SK-N-MC (cell line): ENCODE measurements around the gene ZBTB7A.

ENCODE experiments used
- DNase-seq: peaks from one replicate; pipeline ENCODE4 v3.0.0-alpha.2; 2011; ENCODE audit warnings: low read depth, low spot score
- H3K27ac ChIP-seq: fragments of 200-600 bp; sonication (generic); 2 replicates; pipeline ENCODE4 v1.5.1; 2016; ENCODE audit warnings: mixed run types
- H3K36me3 ChIP-seq: fragments of 200-600 bp; sonication (generic); 2 replicates; pipeline ENCODE4 v1.6.1; 2017; ENCODE audit warnings: antibody characterized with exemption, low read length, mixed read lengths; ENCODE audit not compliant: insufficient read depth
- H3K4me3 ChIP-seq: fragments of 200-600 bp; sonication (generic); 2 replicates; pipeline ENCODE4 v1.5.1; 2016
- H3K9ac ChIP-seq: fragments of 200-600 bp; sonication (generic); 2 replicates; pipeline ENCODE4 v1.8.0; 2017; ENCODE audit warnings: mixed run types, mixed read lengths; ENCODE audit not compliant: insufficient read length
- H3K9me3 ChIP-seq: fragments of 200-600 bp; sonication (generic); 2 replicates; pipeline ENCODE4 v1.6.1; 2017; ENCODE audit warnings: low read depth, mild to moderate bottlenecking, antibody characterized with exemption, low read length, moderate library complexity, mixed read lengths
- EZH2 ChIP-seq: fragments of 200-600 bp; sonication (generic); IDR thresholded peaks from one replicate; pipeline ENCODE4 v1.6.1; 2017; ENCODE audit warnings: antibody characterized with exemption
- FOXP2 ChIP-seq: optimal IDR thresholded peaks from 2 replicates; pipeline ENCODE3; 2011; ENCODE audit warnings: mild to moderate bottlenecking, moderate library complexity; ENCODE audit not compliant: insufficient read depth; ENCODE audit errors: extremely low read length, control extremely low read depth
- POLR2AphosphoS5 ChIP-seq: IDR thresholded peaks from 2 replicates; pipeline ENCODE4 v1.6.1; 2012; ENCODE audit warnings: mild to moderate bottlenecking, low read depth, low read length, borderline replicate concordance

The ZBTB7A gene

DNA sequence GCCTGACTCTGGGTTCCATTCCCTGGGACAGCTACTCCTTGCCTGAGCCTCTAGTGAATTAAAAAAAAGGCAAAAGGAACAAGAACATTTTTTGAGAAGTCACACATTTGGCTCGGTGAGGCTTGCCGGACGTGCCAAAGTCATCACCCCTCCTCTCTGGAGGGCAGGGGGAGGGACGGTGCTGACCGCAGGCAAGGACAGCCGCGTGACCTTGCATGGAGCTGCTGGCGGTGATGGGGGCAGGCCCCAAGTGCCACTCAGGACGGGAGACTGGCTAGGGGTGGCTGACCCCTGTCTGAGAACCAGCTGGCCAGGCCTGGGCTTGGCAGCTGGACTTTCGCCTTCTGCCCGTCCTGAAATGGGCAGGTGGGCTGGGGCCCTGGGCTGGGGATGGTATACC, 30.8 kb upstream of the ZBTB7A start:
- peaks cover 40% of the 10 kb centered on the region; the same call in 1 of the 2 replicates for H3K36me3 ChIP-seq
- TF ChIP-seq POLR2AphosphoS5 (no peak), FOXP2 (no peak), EZH2 (no peak)
- H3K9ac ChIP-seq = no peak overlapping the region
- H3K9me3 ChIP-seq = no peaks in the 10 kb centered on the region
- no peak overlapping the region for H3K27ac ChIP-seq
- DNase-seq = no peak
- H3K4me3 ChIP-seq = no peak overlapping the region

DNA sequence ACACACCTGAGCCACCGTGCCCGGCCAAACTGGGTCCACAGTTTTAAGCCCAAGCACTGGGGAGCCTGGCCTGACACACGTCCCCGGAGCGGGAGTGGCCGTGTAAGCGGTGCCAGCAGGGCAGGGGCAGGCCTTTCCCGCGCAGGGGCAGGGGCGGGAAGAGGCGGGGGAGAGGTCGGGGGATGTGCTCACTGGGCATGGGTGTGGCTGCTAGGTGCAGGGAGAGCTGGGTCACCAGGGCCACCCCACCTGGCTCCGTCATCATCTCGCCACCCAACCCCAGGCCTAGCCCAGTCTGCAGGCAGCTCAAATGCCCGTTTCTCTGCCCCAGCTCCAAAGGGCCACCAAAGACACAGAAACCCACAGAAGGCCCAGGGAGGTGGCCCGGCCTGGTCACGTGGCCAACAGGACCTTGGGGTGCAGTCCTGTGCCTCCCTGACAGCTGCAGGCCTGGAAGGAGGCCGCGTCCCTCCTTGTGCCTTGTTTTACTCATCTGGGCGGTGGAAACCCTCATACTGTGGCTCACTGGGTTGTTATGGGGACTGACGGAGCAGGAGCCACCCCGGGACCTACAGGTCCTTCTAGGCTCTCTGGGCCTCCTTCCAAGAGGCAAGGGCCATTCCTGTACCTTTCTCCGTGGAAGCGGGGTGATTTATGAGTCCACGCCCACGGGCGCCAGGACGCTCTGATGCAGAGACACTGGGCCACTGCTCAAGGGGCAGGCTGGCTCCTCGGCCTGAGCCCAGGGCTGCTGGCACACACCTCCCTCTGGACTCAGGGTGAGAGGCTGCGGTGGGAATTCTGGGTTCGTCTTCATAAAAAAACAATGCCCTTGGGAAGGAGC, 29.6 kb upstream of the ZBTB7A start:
- TF ChIP-seq EZH2 (no peak), POLR2AphosphoS5 (no peak; the same call in 1 of the 2 replicates), FOXP2 (no peak)
- H3K36me3 ChIP-seq = peaks cover 30% of the 10 kb centered on the region; the same call in 1 of the 2 replicates
- DNase-seq = no peak
- no peaks in the 10 kb centered on the region for H3K9me3 ChIP-seq
- no peak overlapping the region for H3K4me3 ChIP-seq
- no peak overlapping the region for H3K9ac ChIP-seq
- H3K27ac ChIP-seq = no peak overlapping the region

DNA sequence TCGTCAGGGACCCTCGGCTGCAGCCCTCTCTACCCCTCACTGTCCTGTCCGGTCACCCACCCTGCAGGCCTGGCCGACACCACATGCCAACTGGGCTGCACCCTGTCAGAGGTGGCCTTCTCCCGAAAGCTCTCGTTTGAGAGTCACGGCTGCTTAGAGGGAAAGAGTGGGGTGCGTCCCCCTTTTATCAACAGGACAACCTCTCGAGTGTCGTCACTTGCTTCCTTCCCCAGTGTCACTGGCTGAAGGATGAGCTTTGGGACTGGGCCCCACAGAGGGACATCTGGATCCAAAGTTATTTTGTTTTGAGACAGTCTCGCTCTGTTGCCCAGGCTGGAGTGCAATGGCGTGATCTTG, 28.8 kb upstream of the ZBTB7A start:
- H3K9me3 ChIP-seq = no peaks in the 10 kb centered on the region
- TF ChIP-seq POLR2AphosphoS5 = no peak
- no peak for TF ChIP-seq FOXP2
- no peak for TF ChIP-seq EZH2
- no peak overlapping the region for H3K4me3 ChIP-seq
- DNase-seq = no peak
- no peak overlapping the region for H3K27ac ChIP-seq
- H3K36me3 ChIP-seq = peaks cover 30% of the 10 kb centered on the region; the same call in 1 of the 2 replicates
- no peak overlapping the region for H3K9ac ChIP-seq

DNA sequence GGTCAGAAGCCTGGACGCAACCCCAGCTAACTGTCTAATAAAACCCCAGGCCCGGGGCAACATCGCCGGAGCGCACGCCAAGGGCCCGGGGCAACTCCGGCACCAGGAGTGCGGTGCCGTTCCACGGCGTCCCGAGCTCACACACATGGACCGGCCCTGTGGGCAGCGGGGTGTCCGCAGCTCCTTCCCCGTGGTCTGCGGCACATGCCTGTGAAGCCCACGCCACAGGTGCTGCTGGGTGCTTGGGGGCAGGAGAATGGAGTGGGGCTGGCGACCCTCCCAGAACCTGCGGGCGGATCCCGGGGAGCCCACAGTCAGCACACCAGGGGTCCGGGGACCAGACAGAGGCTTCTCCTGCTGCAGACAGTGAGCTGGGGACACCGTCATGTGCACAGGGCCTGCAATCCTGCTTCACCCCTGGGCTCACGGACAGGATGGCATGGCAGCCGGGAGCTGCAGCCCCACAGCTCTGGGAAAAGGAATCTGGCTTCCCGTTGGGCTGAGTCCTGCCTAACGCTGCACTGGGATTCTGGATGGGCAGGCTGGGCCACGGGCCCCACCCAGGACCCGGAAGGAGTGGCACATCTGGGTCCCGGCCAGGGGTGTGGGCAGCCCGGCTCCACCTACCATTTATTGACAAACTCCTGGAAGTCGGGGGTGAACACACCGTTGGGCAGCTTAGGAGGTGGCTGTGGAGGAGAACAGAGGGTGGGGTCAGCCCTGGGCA, 28.2 kb upstream of the ZBTB7A start:
- no peak overlapping the region for H3K27ac ChIP-seq
- no peak for DNase-seq
- TF ChIP-seq POLR2AphosphoS5 (no peak), FOXP2 (no peak), EZH2 (no peak)
- H3K9ac ChIP-seq = no peak overlapping the region
- H3K36me3 ChIP-seq = peaks cover 32% of the 10 kb centered on the region; the same call in 1 of the 2 replicates
- H3K4me3 ChIP-seq = no peak overlapping the region
- no peaks in the 10 kb centered on the region for H3K9me3 ChIP-seq

DNA sequence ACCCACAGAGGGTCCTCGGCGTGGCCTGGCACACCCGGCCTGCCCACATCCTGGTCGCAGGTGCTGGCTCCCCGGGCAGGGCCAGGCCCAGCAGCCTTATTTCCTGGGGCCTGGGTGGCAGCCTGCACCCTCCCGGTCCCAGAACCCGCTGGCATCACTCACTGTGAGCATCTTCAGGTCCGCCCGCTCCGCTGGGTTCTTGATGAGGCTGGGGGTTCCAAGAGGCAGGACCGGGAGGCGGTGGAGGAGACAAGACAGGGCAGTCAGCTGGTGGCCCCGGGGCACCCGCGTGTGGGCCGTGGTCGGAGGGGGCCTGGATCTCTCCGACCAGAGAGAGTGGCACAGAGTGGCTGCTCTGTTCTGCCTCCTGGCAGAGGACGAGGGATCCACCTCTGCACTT, 27.6 kb upstream of the ZBTB7A start:
- H3K9ac ChIP-seq = no peak overlapping the region
- DNase-seq = no peak
- H3K4me3 ChIP-seq = no peak overlapping the region
- TF ChIP-seq POLR2AphosphoS5 (no peak), FOXP2 (no peak), EZH2 (no peak)
- H3K36me3 ChIP-seq = peaks cover 28% of the 10 kb centered on the region; the same call in 1 of the 2 replicates
- no peak overlapping the region for H3K27ac ChIP-seq
- no peaks in the 10 kb centered on the region for H3K9me3 ChIP-seq

DNA sequence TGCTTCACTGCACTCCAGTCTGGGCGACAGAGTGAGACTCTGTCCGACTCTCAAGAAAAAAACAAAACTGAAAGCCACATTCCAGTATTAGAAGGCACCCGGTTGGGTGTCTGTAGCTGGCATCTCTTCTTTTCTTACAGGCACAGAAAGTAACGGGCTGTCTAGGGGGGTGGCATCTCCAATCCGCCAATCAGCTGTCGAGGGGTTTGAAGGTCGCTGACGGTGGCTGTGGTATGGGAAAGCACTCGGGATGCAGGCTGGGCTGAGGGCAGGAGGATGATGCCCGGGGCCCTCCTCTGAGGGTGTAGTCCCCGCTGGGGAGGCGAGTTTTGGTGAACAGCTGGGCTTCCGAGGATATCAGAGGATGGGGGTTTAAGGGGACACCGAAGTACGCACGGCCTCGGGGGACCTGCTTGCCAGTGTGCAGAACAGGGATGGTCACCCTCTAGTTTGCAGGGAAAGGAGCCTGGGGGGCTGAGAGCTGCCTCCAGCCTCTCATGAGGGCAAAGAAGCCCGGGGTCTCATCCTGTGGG, 27.0 kb upstream of the ZBTB7A start:
- H3K4me3 ChIP-seq = no peak overlapping the region
- no peaks in the 10 kb centered on the region for H3K9me3 ChIP-seq
- TF ChIP-seq EZH2 = no peak
- H3K27ac ChIP-seq = no peak overlapping the region
- no peak overlapping the region for H3K9ac ChIP-seq
- H3K36me3 ChIP-seq = peaks cover 23% of the 10 kb centered on the region; the same call in 1 of the 2 replicates
- no peak for DNase-seq

DNA sequence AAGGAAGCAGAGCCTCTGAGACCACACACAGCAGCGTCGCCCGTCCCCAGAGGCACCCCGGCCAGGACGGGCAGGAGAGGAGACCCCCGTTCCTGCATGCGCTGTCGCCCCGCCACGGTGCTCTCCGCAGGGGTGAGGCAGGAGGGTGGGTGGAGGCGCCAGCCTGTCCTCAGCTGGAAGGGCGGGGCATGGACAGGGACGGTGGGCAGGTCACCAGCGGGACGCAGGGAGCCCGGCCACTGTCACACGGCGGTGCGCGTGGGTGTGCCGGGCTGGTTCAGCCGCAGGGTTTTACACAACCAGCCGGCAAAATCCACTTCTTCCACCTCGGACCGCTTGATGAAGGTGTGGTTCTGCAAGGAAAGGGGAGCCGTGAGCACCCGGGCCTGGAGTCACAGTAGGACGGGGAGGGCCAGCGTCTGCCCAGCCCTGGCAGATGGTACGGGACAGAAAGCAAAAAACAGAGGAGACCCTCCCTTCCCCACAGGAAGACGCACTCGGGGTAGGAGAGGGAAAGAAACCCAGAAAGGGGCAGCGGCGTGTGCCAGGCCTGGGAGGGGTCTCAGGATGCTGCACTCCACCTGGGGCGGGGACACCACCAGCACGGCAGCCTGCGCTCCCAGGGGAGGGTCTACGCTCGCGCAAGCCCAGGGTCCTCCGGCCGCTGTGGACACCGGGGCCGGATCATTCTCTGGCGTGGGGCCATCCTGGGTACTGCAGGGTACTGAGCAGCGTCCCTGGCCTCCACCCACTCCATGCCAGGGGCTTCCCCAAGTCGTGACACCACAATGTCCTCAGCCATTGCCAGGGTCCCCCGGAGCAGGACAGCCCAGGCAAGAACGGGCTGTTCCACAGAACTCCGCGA, 23.9 kb upstream of the ZBTB7A start:
- peaks cover 3% of the 10 kb centered on the region; the same call in 1 of the 2 replicates for H3K36me3 ChIP-seq
- no peaks in the 10 kb centered on the region for H3K9me3 ChIP-seq
- H3K9ac ChIP-seq = no peak overlapping the region
- DNase-seq = no peak
- H3K27ac ChIP-seq = no peak overlapping the region
- TF ChIP-seq POLR2AphosphoS5 = no peak
- no peak for TF ChIP-seq FOXP2
- TF ChIP-seq EZH2 = no peak
- no peak overlapping the region for H3K4me3 ChIP-seq
